HL-60/S4 (cell line): Measurements from ENCODE around the gene GLT1D1.

Experiments
- in situ Hi-C: fragments of 300-500 bp; cut with MboI; formaldehyde crosslinking; loops from 2 replicates; pipeline ENCODE4 v1.14.3; 2022; ENCODE audit warnings: low sequenced_read_pairs

The GLT1D1 gene

GRCh38 chr12:128956755-128957154, 103.5 kb downstream of the GLT1D1 start:
- in situ Hi-C loops: no loop called here

DNA sequence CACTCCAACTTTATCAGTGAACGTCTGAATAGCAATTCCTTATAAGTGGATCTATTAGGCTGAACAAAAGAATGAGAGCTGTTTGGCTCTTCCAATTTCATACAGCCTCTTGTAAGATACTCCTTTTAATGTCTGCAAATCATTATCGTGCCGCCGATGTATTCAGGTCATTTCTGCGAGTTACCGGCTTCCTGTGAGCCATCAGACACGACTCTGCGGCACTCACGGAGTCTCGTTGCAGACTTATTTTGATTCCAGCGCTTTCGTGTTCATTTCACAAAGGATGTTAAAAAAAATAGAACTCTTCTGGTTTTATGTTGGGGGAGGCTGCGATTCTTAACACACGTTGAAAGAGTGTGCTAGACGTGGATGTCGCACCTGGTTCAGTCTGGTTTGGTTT, 106.6 kb downstream of the GLT1D1 start:
- in situ Hi-C loops: no loop called here

DNA sequence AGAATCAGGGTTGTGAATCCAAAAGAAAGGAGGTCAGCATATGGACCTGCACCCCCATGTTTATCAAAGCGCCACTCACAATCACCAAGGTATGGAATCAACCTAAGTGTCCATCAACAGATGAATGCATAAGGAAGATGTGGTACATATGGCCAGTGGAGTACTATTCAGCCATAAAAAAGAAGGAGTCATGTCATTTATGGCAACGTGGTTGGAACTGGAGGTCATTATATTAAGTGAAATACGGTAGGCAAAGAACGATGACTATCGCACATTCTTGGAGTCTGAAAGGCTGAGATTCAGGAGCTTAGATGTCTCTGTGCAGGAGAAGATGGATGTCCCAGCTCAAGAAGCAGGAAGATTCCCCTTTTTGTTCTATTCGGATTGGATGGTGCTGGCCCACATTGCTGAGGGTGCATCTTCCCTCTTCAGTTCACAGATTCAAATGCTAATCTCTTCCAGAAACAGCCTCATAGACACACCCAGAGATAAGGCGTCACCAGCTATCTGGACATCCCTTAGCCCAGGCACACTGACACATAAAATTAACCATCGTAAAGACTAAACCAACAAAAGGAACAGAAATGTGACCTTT, 108.1 kb downstream of the GLT1D1 start:
- in situ Hi-C loops: no loop called here

- in situ Hi-C loops: no loop called here
Observed at GRCh38 chr12:128961957-128962356, 108.7 kb downstream of the GLT1D1 start.

- in situ Hi-C loops: no loop called here
Observed at GRCh38 chr12:128966203-128966810, 113.0 kb downstream of the GLT1D1 start.

- in situ Hi-C loops: no loop called here
Observed at GRCh38 chr12:128968668-128969067, 115.4 kb downstream of the GLT1D1 start.

DNA sequence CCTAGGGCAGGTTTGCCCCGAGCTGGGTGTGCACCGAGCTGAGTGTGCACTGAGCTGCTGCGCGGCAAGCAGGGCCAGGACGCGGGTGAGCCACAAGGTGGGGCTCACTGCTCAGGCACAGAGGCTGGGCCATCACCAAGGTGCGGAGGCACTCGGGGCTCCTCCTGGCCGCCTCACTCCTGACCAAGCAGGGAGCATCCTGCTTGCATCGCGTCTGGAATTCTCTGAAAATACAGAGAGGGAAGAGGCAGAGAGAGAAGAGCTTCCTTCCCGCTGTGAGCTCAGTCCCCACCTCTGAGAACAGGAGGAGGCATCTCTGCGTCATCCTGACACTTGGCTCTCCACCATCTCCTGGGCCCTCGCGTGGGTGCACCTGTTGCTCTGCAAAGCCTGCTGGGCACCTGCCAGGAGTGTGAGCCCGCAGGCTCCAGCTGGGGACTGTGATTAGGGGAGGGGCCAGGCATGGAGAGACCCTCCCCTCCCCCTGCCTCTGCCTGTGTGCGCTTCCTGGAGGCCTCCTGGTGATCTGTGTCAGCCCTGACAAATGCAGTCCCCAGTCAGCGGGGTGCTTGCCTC, 116.3 kb downstream of the GLT1D1 start:
- in situ Hi-C loops: no loop called here

- in situ Hi-C loops: no loop called here
Observed at GRCh38 chr12:128970110-128970509, 116.8 kb downstream of the GLT1D1 start.

DNA sequence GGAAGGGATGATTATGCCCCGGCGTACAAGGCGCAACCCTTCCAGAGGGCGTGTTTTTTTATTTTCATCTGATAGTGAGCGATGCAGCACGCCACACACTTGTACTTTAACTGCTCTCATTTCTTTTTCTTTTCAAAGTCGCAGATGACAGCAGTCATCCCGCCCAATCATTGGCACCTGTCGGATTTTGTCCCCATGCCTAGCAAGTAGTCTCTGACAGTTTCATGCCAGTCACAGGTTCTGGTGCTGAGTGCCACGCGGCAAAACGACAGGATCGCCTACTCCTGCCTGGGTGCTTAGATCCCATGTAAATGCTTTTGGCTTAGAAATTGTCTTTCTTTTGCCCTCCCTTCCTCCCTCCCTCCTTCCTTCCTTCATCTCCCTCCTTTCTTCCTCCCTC, 117.7 kb downstream of the GLT1D1 start:
- in situ Hi-C loops: no loop called here

DNA sequence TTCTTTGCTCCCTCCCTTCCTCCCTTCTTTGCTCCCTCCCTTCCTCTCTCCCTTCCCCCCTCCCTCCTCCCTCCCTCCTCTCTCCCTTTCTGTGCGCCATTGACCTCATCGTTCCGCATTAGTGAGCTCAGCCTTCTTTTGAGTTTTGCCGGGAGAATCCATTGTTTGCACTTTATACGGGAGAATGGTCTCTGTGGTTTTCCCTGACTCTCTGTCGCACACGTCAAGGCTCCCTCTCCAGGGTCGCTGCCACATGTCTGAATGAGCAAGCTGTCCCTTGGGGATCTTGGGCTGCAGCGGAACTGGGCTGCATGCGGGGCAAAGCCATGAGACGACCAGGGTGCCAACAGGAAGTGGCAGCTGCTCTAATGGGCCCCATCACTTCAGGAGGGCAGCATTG, 118.5 kb downstream of the GLT1D1 start:
- in situ Hi-C loops: no loop called here

DNA sequence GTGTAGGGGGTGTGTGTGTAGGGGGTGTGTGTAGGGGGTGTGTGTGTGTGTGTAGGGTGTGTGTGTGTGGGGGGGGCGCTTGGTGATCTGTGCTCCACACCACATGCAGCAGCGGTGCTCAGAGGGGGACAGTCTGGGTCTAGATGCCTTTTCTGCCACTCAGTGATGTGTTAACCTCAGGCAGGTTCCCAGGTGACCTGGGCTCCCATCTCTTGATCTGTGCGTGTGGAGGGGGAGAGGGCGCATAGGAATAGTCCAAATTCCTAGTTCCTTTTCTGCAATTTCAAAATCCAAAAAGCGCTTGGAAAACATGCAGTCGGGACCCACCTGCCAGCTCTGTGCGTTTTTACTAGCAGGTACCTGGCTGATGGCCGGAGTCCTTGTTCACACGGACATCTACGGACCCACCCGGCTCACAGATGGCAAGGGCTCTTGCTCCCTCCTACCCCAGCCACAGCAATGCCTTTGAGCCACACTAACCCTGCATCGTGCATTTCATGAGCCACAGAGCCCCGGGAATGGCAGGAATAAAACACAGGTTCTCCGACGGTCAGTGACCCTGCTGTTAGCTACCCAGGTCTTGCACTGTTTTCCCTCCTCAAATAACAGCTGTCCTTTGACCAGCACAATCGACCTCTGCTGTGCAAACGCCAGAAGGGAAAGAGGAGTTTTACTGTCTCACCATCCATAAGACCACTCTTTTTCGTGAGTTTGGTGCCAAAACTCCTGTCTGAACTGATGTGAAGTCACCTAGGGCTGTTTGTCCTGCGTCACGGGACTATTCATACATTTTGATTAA, 120.8 kb downstream of the GLT1D1 start:
- in situ Hi-C loops: no loop called here

GRCh38 chr12:128974881-128975280, 121.6 kb downstream of the GLT1D1 start:
- in situ Hi-C loops: no loop called here

GRCh38 chr12:128976120-128976738, 123.0 kb downstream of the GLT1D1 start:
- in situ Hi-C loops: no loop called here

DNA sequence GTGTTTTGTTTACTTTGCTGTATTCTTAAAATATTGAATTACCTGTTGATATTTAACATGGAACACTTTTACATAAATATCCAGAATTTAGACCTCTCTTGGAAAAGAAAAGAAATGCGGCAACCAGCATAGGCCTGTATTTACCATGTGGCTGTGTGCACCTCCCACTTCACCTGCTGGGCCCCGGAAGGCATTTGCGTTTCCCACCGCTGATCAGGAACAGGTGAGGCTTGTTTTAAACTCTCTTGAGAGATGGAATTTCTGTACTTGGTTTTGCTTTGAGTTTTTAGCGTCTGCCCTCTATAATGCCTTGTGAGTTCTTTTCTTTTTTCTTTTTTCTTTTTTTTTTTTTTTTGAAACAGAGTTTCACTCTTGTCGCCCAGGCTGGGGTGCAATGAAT, 124.2 kb downstream of the GLT1D1 start:
- in situ Hi-C loops: no loop called here

GRCh38 chr12:128978067-128978466, 124.8 kb downstream of the GLT1D1 start:
- in situ Hi-C loops: no loop called here

DNA sequence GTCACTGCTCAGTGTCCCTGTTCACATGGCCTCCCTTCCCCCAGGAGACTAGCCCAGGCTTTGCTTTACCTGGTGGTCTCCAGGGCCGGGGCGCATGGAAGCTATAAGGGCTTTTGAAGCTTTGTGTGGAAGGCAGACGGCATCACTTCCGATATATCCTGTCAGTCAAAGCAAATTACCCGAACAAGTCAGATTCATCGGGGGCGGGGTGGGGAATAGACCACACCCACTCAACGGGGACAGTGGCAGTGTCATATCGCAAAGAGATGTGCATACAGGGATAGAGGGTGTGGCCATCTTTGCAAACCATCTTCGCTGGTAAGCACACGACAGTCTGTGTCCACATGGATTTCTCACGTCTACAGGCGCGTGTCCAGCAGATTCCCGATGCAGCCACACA, 127.3 kb downstream of the GLT1D1 start:
- in situ Hi-C loops: no loop called here

- in situ Hi-C loops: no loop called here
Observed at GRCh38 chr12:128981971-128982533, 128.8 kb downstream of the GLT1D1 start.

DNA sequence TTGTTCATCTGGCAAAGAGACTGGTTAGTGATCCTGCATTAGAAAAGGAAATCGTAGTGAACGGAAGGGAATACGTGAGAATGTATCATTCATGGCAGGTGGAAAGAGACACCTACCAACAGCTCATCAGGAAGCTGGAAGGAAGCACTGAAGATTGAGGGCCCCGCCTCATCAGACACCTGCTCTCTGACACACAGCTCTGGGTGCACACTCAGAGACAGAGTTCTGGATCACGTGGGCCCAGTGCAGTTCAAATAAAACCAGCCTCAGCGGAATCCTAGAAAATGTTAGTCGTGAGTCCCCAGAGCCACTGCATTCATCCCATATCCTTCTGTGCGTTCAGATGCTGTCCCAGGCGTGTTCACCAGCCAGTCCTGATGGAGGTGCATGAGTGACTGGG, 129.7 kb downstream of the GLT1D1 start:
- in situ Hi-C loops: no loop called here

DNA sequence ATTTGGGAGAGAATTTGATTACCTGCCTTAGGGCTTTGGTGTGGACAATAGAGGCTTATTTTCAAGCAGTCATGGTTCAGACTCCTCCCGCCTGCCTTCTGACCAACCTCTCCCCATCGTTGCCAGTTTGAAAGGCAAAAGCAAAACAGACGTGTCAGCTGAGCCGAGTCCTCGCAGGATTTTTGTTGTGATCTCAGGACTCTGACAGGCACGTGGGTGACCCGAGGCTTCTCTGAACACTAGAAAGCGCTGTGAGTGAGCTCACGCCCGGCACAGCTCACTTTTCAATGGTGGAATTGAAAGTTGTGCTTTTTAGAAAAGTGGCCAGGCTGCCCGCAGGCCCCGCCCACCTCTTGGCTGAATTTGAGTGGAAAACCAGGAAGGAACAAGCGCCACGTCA, 130.1 kb downstream of the GLT1D1 start:
- in situ Hi-C loops: no loop called here

DNA sequence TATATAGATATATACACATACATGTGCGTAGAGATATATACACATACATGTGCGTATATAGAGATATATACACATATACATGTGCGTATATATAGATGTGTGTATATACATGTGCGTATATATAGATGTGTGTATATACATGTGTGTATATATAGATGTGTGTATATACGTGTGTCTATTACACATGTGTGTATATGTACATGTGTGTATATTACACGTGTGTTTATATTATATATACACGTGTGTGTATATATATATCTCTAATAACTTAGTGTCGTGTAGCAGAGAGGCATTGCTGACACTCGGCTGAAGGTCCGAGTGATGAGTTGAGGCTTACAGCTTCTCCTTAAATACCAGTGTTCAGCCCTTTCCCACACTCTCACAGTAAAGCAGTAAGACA, 133.7 kb downstream of the GLT1D1 start:
- in situ Hi-C loops: no loop called here

- in situ Hi-C loops: no loop called here
Observed at GRCh38 chr12:128989287-128989686, 136.0 kb downstream of the GLT1D1 start.
